HCT116 (cell line): Measurements from ENCODE around the gene TCP10L. TPM values are rescaled to one million over a fixed set of nuclear protein-coding genes. Genes with fewer than 3 reads are reported as not detected.

Experiments used
- ATAC-seq: fragments of 200-7000 bp; cut with Tn5 transposase; 2 replicates; pipeline ENCODE4 v1.9.1; 2020; ENCODE audit warnings: mild to moderate bottlenecking, moderate library complexity
- BruUV-seq: library from RNA; stranded (reverse); fragments of 400-500 nt; replicated peaks from 2 replicates; lab custom pipeline; 2021; lab: Mats Ljungman, UMichigan
- CTCF ChIA-PET: fragments of 300-600 bp; sonication (Branson Sonifier 250); formaldehyde crosslinking; loops from one replicate; lab custom pipeline; 2021; ENCODE audit warnings: antibody characterized with exemption; lab: Charles Lee
- POLR2A ChIA-PET: fragments of 300-600, 350-600 bp; sonication (Branson Sonifier 250); formaldehyde crosslinking; loops from one replicate; lab custom pipeline; 2021; ENCODE audit warnings: antibody characterized with exemption; lab: Charles Lee
- RAD21 ChIA-PET, 2 experiments: fragments of 300-600 bp; sonication (Branson Sonifier 250); formaldehyde crosslinking; loops; one replicate each; lab custom pipeline; 2023; ENCODE audit warnings: low total read pairs in 2 of 2; ENCODE audit not compliant: uncharacterized antibody in 2 of 2, unreplicated experiment in 2 of 2, low non-redundant PET in 1 of 2; lab: Charles Lee
- DNase-seq: peaks from one replicate; pipeline ENCODE4 v3.0.0-alpha.2; 2010; ENCODE audit warnings: low read depth, low spot score
- H2AFZ ChIP-seq: fragments of 200-600 bp; shearing (Covaris generic), sonication (generic); 2 replicates; pipeline ENCODE4 v1.6.1; 2017; ENCODE audit warnings: low read depth, mixed run types, mixed read lengths, antibody characterized with exemption, low read length; ENCODE audit not compliant: poor library complexity, severe bottlenecking
- H3K27ac ChIP-seq: 2 replicates; pipeline ENCODE4 v1.5.1; 2012; ENCODE audit warnings: low read depth, low read length
- H3K27me3 ChIP-seq: fragments of 200-600 bp; sonication (generic); 2 replicates; pipeline ENCODE4 v1.6.1; 2016; ENCODE audit warnings: mixed run types, low read length, mixed read lengths; ENCODE audit not compliant: insufficient read depth
- H3K36me3 ChIP-seq, 2 experiments: fragments of 200-500 bp in 1 of 2; fragments of 200-600 bp in 1 of 2; sonication (Bioruptor generic) in 1 of 2; sonication (generic) in 1 of 2; 2 replicates each; pipeline versions ENCODE4 v1.5.1 to v1.6.1; 2014 to 2016; ENCODE audit warnings: low read length in 2 of 2, inconsistent platforms in 1 of 2, mixed read lengths in 1 of 2, mixed run types in 1 of 2; ENCODE audit not compliant: insufficient read depth in 2 of 2, control insufficient read depth in 1 of 2
- H3K4me1 ChIP-seq, 2 experiments: fragments of 200-600 bp in 1 of 2; sonication (generic) in 1 of 2; 2 replicates each; pipeline versions ENCODE4 v1.5.1 to v1.6.1; 2012 to 2017; ENCODE audit warnings: low read length in 2 of 2, inconsistent platforms in 1 of 2, mild to moderate bottlenecking in 1 of 2, mixed read lengths in 1 of 2, mixed run types in 1 of 2, moderate library complexity in 1 of 2; ENCODE audit not compliant: insufficient read depth in 2 of 2, control insufficient read depth in 1 of 2
- H3K4me2 ChIP-seq: fragments of 200-600 bp; sonication (generic); 2 replicates; pipeline ENCODE4 v1.6.1; 2017; ENCODE audit warnings: mixed run types, low read length, mixed read lengths
- H3K4me3 ChIP-seq, 2 experiments: fragments of 200-600 bp in 1 of 2; sonication (generic) in 1 of 2; replicated peaks in 1 of 2; 2 replicates each; pipeline ENCODE4 v1.5.1; 2011 to 2016; ENCODE audit warnings: low read length in 2 of 2, control low read depth in 1 of 2, low read depth in 1 of 2, mild to moderate bottlenecking in 1 of 2, mixed read lengths in 1 of 2, mixed run types in 1 of 2
- H3K79me2 ChIP-seq: fragments of 200-600 bp; sonication (generic); 2 replicates; pipeline ENCODE4 v1.6.1; 2017; ENCODE audit warnings: mild to moderate bottlenecking, mixed run types, low read length, moderate library complexity, mixed read lengths; ENCODE audit not compliant: insufficient read depth
- H3K9ac ChIP-seq: fragments of 200-600 bp; sonication (generic); 2 replicates; pipeline ENCODE4 v1.6.1; 2016; ENCODE audit warnings: low read length, mixed read lengths
- H3K9me2 ChIP-seq: fragments of 200-600 bp; sonication (generic), shearing (Covaris generic); 2 replicates; pipeline ENCODE4 v1.6.1; 2017; ENCODE audit warnings: mixed run types, mild to moderate bottlenecking, moderate library complexity; ENCODE audit not compliant: insufficient read depth
- H3K9me3 ChIP-seq, 2 experiments: fragments of 200-500 bp in 1 of 2; fragments of 200-600 bp in 1 of 2; sonication (Bioruptor generic) in 1 of 2; sonication (generic) in 1 of 2; 2 replicates each; pipeline ENCODE4 v1.6.1; 2014 to 2017; ENCODE audit warnings: low read length in 2 of 2, mixed read lengths in 2 of 2, inconsistent platforms in 1 of 2, low read depth in 1 of 2, mild to moderate bottlenecking in 1 of 2, mixed run types in 1 of 2, moderate library complexity in 1 of 2; ENCODE audit not compliant: control insufficient read depth in 1 of 2, insufficient read depth in 1 of 2
- H4K20me1 ChIP-seq: fragments of 200-600 bp; sonication (generic), shearing (Covaris generic); 2 replicates; pipeline ENCODE4 v1.6.1; 2017; ENCODE audit warnings: mixed run types, mild to moderate bottlenecking, moderate library complexity; ENCODE audit not compliant: insufficient read depth
- CBX3 ChIP-seq: IDR thresholded peaks from 2 replicates; pipeline ENCODE4 v1.6.1; 2012; ENCODE audit warnings: low read depth
- CEBPB ChIP-seq: IDR thresholded peaks from 2 replicates; pipeline ENCODE4 v1.6.1; 2012; ENCODE audit warnings: low read depth
- EGR1 ChIP-seq: IDR thresholded peaks from 2 replicates; pipeline ENCODE4 v1.6.1; 2012; ENCODE audit warnings: low read depth
- ELF1 ChIP-seq: IDR thresholded peaks from 2 replicates; pipeline ENCODE4 v1.6.1; 2012; ENCODE audit warnings: low read depth, borderline replicate concordance
- EZH2 ChIP-seq: fragments of 200-600 bp; sonication (generic); IDR thresholded peaks from 2 replicates; pipeline ENCODE4 v1.6.1; 2017; ENCODE audit warnings: antibody characterized with exemption, mixed run types
- JUND ChIP-seq: IDR thresholded peaks from 2 replicates; pipeline ENCODE4 v1.6.1; 2012
- POLR2A ChIP-seq: IDR thresholded peaks from 2 replicates; pipeline ENCODE4 v1.7.0; 2011; ENCODE audit warnings: borderline replicate concordance; ENCODE audit not compliant: insufficient read depth, insufficient read length; ENCODE audit errors: extremely low read depth
- POLR2AphosphoS5 ChIP-seq: IDR thresholded peaks from 2 replicates; pipeline ENCODE4 v1.6.1; 2011; ENCODE audit warnings: mild to moderate bottlenecking, low read depth, low read length, moderate library complexity
- SIN3A ChIP-seq: IDR thresholded peaks from 2 replicates; pipeline ENCODE4 v1.6.1; 2012; ENCODE audit warnings: low read depth
- SP1 ChIP-seq: IDR thresholded peaks from 2 replicates; pipeline ENCODE4 v1.6.1; 2012; ENCODE audit warnings: low read depth
- SRF ChIP-seq: IDR thresholded peaks from 2 replicates; pipeline ENCODE4 v1.6.1; 2012; ENCODE audit warnings: low read depth
- TCF7L2 ChIP-seq: IDR thresholded peaks from 2 replicates; pipeline ENCODE4 v1.7.0; 2011; ENCODE audit warnings: borderline replicate concordance, inconsistent platforms; ENCODE audit not compliant: insufficient read depth, insufficient read length; ENCODE audit errors: extremely low read depth
- YY1 ChIP-seq: IDR thresholded peaks from 2 replicates; pipeline ENCODE4 v1.6.1; 2011; ENCODE audit warnings: low read length, low read depth, moderate library complexity, mild to moderate bottlenecking; ENCODE audit not compliant: insufficient replicate concordance; ENCODE audit errors: extremely low read depth
- ZBTB33 ChIP-seq: IDR thresholded peaks from 2 replicates; pipeline ENCODE4 v1.6.1; 2011; ENCODE audit warnings: mild to moderate bottlenecking, low read length, moderate library complexity; ENCODE audit not compliant: insufficient replicate concordance; ENCODE audit errors: extremely low read depth
- ZNF274 ChIP-seq: fragments of 200-500 bp; sonication (Bioruptor generic); IDR thresholded peaks from 2 replicates; pipeline ENCODE4 v1.6.1; 2014; ENCODE audit warnings: mild to moderate bottlenecking, low read depth, low read length, inconsistent platforms
- intact Hi-C: fragments of 100-400 bp; cut with micrococcal nuclease; formaldehyde crosslinking; loops from 2 replicates; pipeline ENCODE4 v1.10.0; 2022
- total RNA-seq: library from RNA; stranded (reverse); gene quantifications from one replicate; pipeline ENCODE4 v1.2.1, GENCODE V29; 2021; ENCODE audit not compliant: unreplicated experiment

The TCP10L gene
- total RNA-seq, 1 experiment from 2014 or later: 0.07 TPM

- no peaks in the 10 kb centered on the region for H3K36me3 ChIP-seq
- H3K79me2 ChIP-seq: no peaks in the 10 kb centered on the region
- ATAC-seq (no peak), DNase-seq (no peak)
- ChIA-PET RAD21 (no interaction called here), POLR2A (no interaction called here), CTCF (no interaction called here)
- TF ChIP-seq YY1 (no peak), ZNF274 (no peak)
- H2AFZ ChIP-seq: no peak overlapping the region
- no peak overlapping the region for H3K4me2 ChIP-seq
- no TSS peak for BruUV-seq
- no peak overlapping the region for H3K4me3 ChIP-seq
- H3K27ac ChIP-seq: no peak overlapping the region
- no peaks in the 10 kb centered on the region for H4K20me1 ChIP-seq
- H3K9me2 ChIP-seq: no peaks in the 10 kb centered on the region
- H3K9me3 ChIP-seq: no peaks in the 10 kb centered on the region
- no peaks in the 10 kb centered on the region for H3K4me1 ChIP-seq
- no peaks in the 10 kb centered on the region for H3K27me3 ChIP-seq
- H3K9ac ChIP-seq: no peak overlapping the region
- intact Hi-C loops: no loop called here
Observed at GRCh38 chr21:32558106-32558505, 27.2 kb downstream of the TCP10L start.

- no peak for TF ChIP-seq POLR2A
- no peak for TF ChIP-seq SIN3A
- no peak for TF ChIP-seq TCF7L2
- TF ChIP-seq EGR1: no peak
- no peak for TF ChIP-seq CEBPB
- TF ChIP-seq CBX3: no peak
- TF ChIP-seq ZNF274: no peak
- no peak for TF ChIP-seq SRF
- no peak for TF ChIP-seq YY1
- TF ChIP-seq POLR2AphosphoS5: no peak
- no peak for TF ChIP-seq ZBTB33
- no peak for TF ChIP-seq EZH2
- no peak for TF ChIP-seq SP1
- no peak for TF ChIP-seq ELF1
- no peak for TF ChIP-seq JUND
- no peak for DNase-seq
- no TSS peak for BruUV-seq
- no peak for ATAC-seq
- CTCF ChIA-PET: interaction anchor here (1.7 kb wide), 1 partner anchor 14 kb away, joined by 3 read pairs; no protein-coding TSS in a partner anchor
- intact Hi-C loops: no loop called here
- Histone ChIP-seq H3K4me3 (no peak overlapping the region), H3K36me3 (no peaks in the 10 kb centered on the region), H3K4me2 (no peak overlapping the region), H3K4me1 (no peaks in the 10 kb centered on the region), H3K9me2 (no peaks in the 10 kb centered on the region), H4K20me1 (no peaks in the 10 kb centered on the region), H3K9me3 (no peaks in the 10 kb centered on the region), H3K27me3 (no peaks in the 10 kb centered on the region), H2AFZ (no peak overlapping the region), H3K9ac (no peak overlapping the region), H3K27ac (no peak overlapping the region), H3K79me2 (no peaks in the 10 kb centered on the region)
- RAD21 ChIA-PET: no interaction called here
- POLR2A ChIA-PET: no interaction called here
Observed at GRCh38 chr21:32554832-32555638, 30.3 kb downstream of the TCP10L start.
